M059J (cell line): Measurements from ENCODE around the gene LYST. TPM values are rescaled to one million over a fixed set of nuclear protein-coding genes. Genes with fewer than 3 reads are reported as not detected.
"Not testable (repeated sequence)": the region's sequence is repeated elsewhere in the genome, so short reads cannot be mapped to it uniquely, and the experiment has no call there.

ENCODE experiments used
- DNase-seq: peaks from one replicate; pipeline ENCODE4 v3.0.0-alpha.2; 2012; ENCODE audit warnings: low read depth
- total RNA-seq: library from RNA; depleted of rRNA; stranded (reverse); fragments of >200 nt; shearing (Covaris generic); gene quantifications from 2 replicates; pipeline ENCODE4 v1.2.3, GENCODE V29; 2014

Gene LYST
- total RNA-seq, 1 experiment from 2014 or later, result 12.2 TPM

GRCh38 chr1:235657747-235658526, 208.8 kb downstream of the LYST start:
- no peak for DNase-seq

GRCh38 chr1:235657269-235657668, 209.4 kb downstream of the LYST start:
- DNase-seq, result no peak

- DNase-seq, result no peak
Measured at GRCh38 chr1:235652364-235652763, 214.3 kb downstream of the LYST start.

- DNase-seq, result no peak
Measured at GRCh38 chr1:235651170-235651806, 215.4 kb downstream of the LYST start.

GRCh38 chr1:235650341-235651169, 216.2 kb downstream of the LYST start:
- DNase-seq, result no peak

- peak; percentile 29 for DNase-seq
Measured at GRCh38 chr1:235649368-235650163, 217.1 kb downstream of the LYST start, which contains the start of gene GNG4. GNG4 (minus strand) TSS chr1:235649784; CDS start chr1:235583838, 65,946 bp downstream.

- DNase-seq, result peak; percentile 77
Measured at GRCh38 chr1:235648954-235649367, 217.7 kb downstream of the LYST start.

GRCh38 chr1:235648407-235648907, 218.2 kb downstream of the LYST start:
- DNase-seq, result peak; percentile 36

GRCh38 chr1:235647537-235647936, 219.2 kb downstream of the LYST start:
- DNase-seq, result not testable (repeated sequence)

- DNase-seq, result no peak
Measured at GRCh38 chr1:235646463-235646862, 220.2 kb downstream of the LYST start.

- DNase-seq, result peak; percentile 31
Measured at GRCh38 chr1:235644693-235645305, 221.9 kb downstream of the LYST start.

GRCh38 chr1:235643837-235644692, 222.6 kb downstream of the LYST start:
- no peak for DNase-seq

GRCh38 chr1:235642943-235643371, 223.7 kb downstream of the LYST start:
- no peak for DNase-seq

GRCh38 chr1:235642011-235642942, 224.4 kb downstream of the LYST start:
- peak; percentile 63 for DNase-seq

- no peak for DNase-seq
Measured at GRCh38 chr1:235640580-235640979, 226.1 kb downstream of the LYST start.

GRCh38 chr1:235639226-235640205, 227.2 kb downstream of the LYST start:
- no peak for DNase-seq

GRCh38 chr1:235638612-235639011, 228.1 kb downstream of the LYST start:
- not testable (repeated sequence) for DNase-seq
